ELR (cell line): ENCODE results near the gene ITGA5.

Source experiments
- DNase-seq: peaks from one replicate; pipeline ENCODE4 v3.0.0-alpha.2; 2015; ENCODE audit warnings: low read depth

ITGA5 gene

GRCh38 chr12:54430471-54431069 is 11.5 kb upstream of the ITGA5 start:
- DNase-seq: no peak

- DNase-seq: peak; percentile 37
Measured at GRCh38 chr12:54429014-54429471, 10.0 kb upstream of the ITGA5 start.

DNA sequence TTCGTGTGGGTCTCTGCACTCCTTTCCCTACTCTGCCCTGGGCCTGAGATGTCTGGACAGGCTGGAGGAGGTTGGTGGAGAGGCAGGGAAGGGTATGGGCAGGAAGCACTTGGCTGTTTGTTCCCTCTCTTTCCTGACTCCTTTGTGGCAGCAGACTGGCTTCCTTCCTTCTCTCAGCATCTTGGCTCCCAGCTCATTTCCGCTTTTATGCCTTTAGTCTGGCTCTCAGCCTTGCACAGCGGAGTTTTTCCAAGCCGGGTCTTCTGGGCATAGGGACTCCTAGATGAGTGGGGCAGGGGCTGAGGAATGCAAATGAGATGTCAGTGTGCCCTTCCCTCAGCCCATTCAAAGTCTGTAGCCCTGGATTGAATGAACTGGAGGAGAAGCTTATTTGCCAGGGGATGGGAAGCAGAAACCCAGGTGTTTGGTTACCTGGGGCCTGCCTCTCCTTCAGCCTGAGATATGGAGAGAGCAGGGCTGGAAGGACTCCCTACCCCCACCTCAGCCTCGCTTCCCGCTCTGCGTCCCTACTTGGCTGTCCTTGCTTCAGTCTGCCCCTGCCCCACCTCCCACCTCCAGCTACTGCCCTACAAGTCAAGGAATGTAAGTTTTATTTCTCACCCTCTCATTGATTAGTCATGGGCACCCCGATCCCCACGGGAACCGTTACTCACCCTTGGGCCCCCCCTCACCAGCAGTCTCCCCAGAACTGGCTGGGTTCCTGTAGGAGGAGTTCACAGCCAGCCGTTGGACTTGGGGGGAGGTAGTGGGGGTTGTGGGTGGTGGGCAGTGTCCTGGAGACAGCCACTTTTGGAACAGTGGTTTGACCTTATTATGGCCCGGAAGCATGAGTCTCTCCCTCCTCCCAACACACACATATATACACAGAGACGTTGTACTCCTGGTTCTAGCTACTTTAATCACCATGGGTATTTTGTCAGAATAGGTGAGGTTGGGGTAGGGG is 9.3 kb upstream of the ITGA5 start:
- DNase-seq: peak; percentile 96

GRCh38 chr12:54427106-54427505 is 8.0 kb upstream of the ITGA5 start:
- DNase-seq: no peak

- no peak for DNase-seq
Measured at GRCh38 chr12:54426690-54427089, 7.6 kb upstream of the ITGA5 start.

DNA sequence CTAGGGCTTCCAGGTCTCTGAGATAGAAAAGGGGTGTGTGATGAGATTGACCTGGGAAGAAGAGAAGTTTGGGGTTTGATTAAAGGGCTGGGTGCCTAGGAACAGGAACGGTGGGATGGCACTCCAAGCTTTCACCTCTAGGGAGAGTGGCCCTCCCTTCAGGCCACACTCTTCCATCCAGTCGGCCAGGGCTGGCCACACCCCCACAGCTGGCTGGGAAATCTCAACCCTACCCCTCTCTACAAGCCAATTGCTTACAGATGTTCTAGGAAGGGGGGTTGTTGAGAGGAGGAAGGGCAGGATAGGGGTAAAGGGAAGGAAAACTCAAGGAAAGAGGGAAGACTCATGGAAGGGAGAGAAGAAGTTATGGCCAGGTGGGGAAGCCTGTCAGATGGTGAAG is 6.6 kb upstream of the ITGA5 start:
- DNase-seq: no peak

DNA sequence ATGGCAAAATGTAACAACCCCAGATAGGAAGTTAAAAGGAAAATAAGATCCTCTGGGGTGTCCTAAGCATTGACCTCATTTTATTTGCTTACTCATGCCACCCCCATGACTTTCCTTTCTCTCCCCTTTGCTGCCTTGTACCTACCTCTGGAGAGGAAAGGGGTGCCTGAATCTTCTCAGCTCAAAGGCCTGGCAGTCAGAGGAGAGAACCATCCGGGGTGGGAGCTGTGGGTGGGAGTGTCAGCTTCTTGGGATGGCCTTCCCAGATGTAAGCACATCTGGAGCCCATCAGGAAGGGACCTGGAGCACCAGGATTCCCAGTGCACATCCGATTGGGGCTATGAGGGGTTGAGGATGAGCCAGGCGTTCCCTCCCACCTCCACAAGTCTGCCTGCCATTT is 5.2 kb upstream of the ITGA5 start:
- DNase-seq: peak; percentile 51

- DNase-seq: no peak
Measured at GRCh38 chr12:54423816-54424150, 4.7 kb upstream of the ITGA5 start.

DNA sequence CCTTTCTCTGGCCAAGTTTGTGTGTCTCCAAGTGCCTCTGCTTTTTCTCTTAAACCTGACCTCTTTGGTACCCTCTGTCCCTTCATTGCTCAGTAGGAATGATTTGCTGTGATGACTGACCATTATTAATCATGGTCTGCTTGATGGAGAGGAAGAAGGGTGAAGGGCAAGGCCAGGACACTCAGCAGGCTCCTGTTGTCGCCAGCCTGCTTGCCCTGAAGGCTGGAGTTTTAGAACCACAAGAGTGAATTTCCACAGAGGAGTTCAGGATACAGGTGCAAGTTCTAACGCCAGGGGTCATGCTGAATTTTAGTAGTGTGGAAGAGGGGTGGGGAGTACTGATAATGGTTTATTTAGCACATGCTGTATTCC is 2.8 kb upstream of the ITGA5 start:
- DNase-seq: peak; percentile 44

DNA sequence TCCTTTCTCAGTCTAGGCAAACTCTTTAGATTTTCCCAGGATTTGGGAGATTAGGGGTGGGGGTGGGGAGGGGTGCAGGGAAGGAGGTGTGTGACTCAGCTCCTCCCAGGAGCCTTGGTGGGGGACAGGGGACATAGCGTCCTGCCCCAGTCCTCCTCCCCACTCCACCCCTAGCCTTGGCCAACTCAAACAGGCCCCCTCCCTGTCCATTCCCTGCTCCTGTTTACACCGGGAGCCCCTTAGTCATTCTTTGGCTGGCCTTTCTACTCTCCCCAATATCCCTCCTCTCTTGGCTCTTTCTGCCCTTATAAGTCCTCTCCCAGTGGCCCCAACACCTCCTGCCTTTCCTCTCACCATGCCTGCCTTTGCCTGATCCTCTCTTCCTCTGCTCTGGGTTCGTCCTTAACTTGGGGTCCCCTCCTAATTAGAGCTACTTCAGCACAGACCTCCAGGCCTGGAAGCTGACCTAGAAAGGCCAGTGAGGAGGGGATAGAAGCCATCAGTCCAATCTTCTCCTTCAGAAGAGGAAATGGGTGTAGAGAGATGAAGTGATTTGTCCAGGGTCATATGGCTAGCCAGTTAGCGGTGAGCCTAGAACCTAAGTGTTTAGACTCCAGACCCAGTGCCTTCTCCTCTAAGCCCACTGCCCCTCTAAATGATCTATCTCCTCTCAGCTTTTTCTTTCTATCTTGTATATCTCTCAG is 2.3 kb upstream of the ITGA5 start:
- peak; percentile 65 for DNase-seq

GRCh38 chr12:54420766-54421144 is 1.7 kb upstream of the ITGA5 start:
- peak; percentile 30 for DNase-seq

GRCh38 chr12:54418441-54419087 is 502 bp downstream of the ITGA5 start:
- peak; percentile 31 for DNase-seq

DNA sequence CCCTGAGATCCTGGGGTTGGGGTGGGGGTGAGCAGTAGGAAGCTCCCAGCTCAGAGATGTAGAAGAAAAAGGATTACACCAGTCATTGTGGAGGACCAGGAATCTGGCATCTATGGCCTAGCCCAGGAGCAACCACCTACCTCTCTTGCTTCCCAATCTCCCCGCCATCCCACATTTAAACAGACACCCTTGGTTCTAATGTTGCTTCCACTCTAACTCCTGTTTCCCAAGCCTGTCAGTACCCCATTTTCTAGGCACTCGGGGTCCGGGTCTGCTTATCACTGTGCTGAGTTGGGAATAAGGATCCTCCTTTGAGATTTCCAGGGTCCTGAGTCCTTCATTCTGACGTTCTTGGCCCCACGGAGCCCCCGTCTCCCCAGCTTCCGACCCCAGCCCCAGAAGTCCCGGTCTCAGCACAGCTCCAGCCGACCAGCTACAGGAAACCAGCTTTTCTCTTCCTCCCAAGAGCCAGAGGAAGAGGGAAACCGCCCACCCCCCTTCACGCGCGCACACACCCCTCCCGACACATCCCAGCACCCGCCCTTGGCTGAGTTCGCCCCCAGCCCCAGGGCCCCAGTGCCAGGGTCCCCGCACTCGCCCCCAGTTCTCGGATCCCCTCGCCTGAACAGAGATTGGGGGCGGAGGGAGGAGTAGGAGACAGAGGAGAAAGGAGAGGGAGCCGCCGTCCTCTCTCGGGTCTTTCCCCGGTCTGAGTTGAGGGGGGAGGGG is 1.2 kb downstream of the ITGA5 start:
- peak; percentile 57 for DNase-seq

DNA sequence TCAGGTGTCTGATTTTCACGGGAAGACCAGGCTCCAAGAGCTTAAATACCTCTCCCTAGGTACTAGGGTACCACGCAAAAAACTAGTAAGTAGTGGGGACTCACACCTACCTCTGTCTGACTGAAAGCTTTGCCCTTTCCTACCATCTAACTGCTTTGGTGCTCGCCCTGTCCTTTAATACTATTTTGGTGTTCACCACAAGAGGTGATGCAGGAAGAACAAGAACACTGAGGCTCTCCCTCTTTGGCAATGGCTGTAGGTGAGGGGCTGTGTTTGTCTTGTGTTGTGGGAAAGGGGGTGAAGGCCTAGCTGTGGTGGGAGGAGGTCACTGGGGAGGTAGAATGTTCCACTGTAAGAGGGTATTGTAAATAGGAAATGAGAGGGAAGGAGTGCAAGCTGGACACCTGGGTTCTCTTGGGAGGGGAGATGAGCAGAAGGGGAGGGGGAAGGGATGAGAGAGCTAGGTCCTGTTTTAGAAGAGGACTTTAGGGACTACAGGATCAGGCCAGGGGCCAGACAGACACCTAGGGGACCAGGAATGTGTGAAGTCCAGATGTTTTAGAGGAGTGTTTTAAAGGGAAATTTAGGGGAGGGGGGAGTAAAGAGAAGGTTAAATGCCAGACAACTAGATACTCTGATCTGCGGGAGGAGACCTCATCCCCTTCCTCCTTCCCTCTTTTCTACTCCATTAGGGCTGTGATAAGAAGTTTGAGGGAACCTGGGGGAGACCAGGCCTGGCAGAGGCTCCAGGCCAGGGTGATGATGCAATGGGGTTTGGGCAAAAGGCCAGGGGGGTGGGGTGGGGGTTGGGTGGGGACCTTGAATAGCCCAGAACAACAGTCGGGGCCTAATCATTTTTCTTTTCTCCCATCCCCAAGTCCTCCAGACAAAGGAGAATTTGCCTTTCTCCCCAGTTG is 2.1 kb downstream of the ITGA5 start:
- no peak for DNase-seq

DNA sequence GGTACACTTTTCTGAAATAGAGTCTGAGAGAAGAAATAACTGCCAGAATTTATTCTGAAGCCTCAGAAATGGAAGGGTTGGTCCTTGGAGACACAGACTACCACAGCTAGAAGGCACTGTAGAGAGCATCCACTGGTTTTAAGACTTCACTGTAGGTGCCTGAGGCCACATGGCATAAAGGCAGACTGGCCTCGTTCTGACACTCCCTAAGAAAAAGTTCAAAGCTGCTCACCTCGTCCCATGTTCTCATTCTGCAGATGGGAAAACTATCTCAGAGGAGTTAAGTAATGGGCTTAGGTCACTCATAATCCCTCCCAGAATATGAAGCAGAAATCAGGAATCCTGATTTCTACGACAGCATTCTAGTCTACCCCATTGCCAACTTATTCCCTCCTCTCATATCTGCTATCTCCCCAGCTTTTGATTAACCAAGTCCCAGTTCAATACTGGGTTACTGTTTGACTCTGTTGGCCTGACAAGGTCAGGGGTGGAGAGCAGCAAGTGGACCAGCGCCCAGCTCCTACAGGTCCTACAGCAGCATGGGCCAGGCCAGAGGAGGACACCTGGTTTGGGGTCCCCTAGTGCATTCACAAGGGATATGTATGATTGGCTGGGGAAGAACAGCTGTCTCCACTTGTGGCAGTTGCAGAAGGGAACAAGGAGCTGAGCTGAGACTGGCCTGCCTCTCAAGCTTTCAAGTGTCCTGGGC is 3.7 kb downstream of the ITGA5 start:
- no peak for DNase-seq

- peak; percentile 68 for DNase-seq
Measured at GRCh38 chr12:54413284-54414190, 5.5 kb downstream of the ITGA5 start.

DNA sequence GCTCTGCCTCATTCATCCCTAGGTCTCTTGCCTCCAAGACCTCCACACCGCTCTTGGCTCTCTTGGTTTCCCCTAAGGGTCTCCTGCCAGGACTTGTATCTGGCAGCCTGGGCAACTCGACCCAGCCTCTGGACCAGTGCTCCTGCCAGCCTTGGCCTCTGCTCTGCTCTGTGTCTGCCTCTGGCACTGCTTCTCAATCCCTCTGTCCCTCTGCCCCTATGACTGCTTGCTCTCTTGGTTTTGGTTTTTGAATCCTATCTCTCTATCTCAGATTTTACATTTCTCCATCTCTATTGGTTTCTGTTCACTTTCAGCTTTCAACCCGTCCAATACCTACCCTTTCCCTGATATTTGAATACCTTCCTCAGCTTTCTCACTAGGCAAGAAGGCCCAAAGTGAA is 6.3 kb downstream of the ITGA5 start:
- no peak for DNase-seq

DNA sequence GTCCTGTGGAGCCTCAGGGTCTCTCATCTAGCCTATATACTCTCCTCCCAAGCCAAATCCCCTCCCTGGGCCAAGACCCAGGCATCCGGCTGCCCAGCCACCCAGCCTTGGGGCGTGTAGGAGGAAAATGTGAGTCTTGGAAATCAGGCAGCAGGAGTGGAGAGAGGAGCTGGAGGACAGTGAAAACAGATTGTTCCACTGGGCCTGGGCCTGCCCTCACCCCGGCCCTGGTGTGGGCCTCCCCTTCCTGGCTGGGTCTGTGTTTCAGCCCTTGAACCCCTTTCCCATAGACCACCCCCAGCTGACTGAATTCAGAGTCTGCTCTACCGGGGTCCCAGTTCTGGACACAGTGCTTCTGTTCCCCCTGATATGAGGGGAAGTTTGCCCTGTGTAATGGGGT is 6.7 kb downstream of the ITGA5 start:
- no peak for DNase-seq
